ENCODE data around the gene CCDC18. TPM values are rescaled to one million over a fixed set of nuclear protein-coding genes. Genes with fewer than 3 reads are reported as not detected.

The CCDC18 gene
- total RNA-seq, 1 experiment from 2014 or later: 18.1 TPM

DNA sequence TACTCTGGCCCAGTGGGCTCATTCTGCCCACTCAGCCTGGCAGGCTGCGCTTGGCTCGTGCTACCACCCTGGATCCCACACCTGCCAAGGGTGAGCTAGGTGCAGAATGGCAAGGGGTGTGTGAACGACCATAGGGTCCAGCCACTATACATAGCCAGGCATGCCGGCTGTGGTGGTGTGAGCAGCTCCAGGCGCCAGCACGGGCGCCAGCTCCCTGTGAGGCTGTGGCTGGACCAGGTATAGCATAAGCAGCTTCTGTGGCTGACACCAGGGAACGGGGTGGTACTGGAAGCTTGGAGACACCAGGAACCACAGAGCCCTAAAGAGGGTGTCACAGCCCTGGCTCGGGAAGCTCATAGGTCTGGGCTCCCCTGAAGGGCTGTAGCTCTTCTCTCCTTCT lies 18.6 kb downstream of the CCDC18 start:
- H3K36me3 ChIP-seq (ENCODE audit: control insufficient read depth in 1 of 2, insufficient read depth in 2 of 2, low read length in 2 of 2): peaks cover 17 to 18% of the 10 kb centered on the region in 2 experiments; a peak in 1 of 4 replicates
- no peak overlapping the region for H3K4me3 ChIP-seq (replicated peaks in 1 of 2; ENCODE audit: low read depth in 1 of 2, low read length in 2 of 2)
- no peaks in the 10 kb centered on the region for H3K9me2 ChIP-seq (ENCODE audit: insufficient read depth)
- no peak overlapping the region for H2AFZ ChIP-seq (ENCODE audit: low read depth, low read length, poor library complexity, severe bottlenecking)
- RAD21 ChIA-PET (ENCODE audit: low non-redundant PET in 1 of 2, low total read pairs in 2 of 2, uncharacterized antibody in 2 of 2, unreplicated experiment in 2 of 2): no interaction called here
- no TSS peak for BruUV-seq (replicated peaks)
- no peak for ATAC-seq
- no peak for TF ChIP-seq CEBPB (IDR thresholded peaks at IDR 0.05; ENCODE audit: low read depth)
- TF ChIP-seq MAX (IDR thresholded peaks at IDR 0.05): no peak
- TF ChIP-seq EZH2phosphoT487 (IDR thresholded peaks at IDR 0.05; ENCODE audit: borderline replicate concordance): no peak
- no peak for TF ChIP-seq SIN3A (IDR thresholded peaks at IDR 0.05; ENCODE audit: low read depth)
- TF ChIP-seq TCF7L2 (IDR thresholded peaks at IDR 0.05; ENCODE audit: borderline replicate concordance, extremely low read depth, insufficient read depth, insufficient read length): no peak
- no peak for TF ChIP-seq ZBTB33 (IDR thresholded peaks at IDR 0.05; ENCODE audit: extremely low read depth, insufficient replicate concordance, low read length)
- no peak for TF ChIP-seq FOSL1 (IDR thresholded peaks at IDR 0.05; ENCODE audit: low read depth)
- TF ChIP-seq YY1 (IDR thresholded peaks at IDR 0.05; ENCODE audit: extremely low read depth, insufficient replicate concordance, low read depth, low read length): no peak
- no peak for TF ChIP-seq ZNF274 (IDR thresholded peaks at IDR 0.05; ENCODE audit: low read depth, low read length)
- no peak for TF ChIP-seq SP1 (IDR thresholded peaks at IDR 0.05; ENCODE audit: low read depth)
- TF ChIP-seq ATF3 (IDR thresholded peaks at IDR 0.05): no peak
- no peak for TF ChIP-seq POLR2AphosphoS5 (IDR thresholded peaks at IDR 0.05; ENCODE audit: low read depth, low read length)
- TF ChIP-seq SRF (IDR thresholded peaks at IDR 0.05; ENCODE audit: low read depth): no peak
- no peak for TF ChIP-seq EZH2 (IDR thresholded peaks at IDR 0.05)
- TF ChIP-seq ZFX (IDR thresholded peaks at IDR 0.05): no peak
- TF ChIP-seq JUND (IDR thresholded peaks at IDR 0.05): no peak
- TF ChIP-seq ELF1 (IDR thresholded peaks at IDR 0.05; ENCODE audit: borderline replicate concordance, low read depth): no peak
- TF ChIP-seq, protein P1, sequence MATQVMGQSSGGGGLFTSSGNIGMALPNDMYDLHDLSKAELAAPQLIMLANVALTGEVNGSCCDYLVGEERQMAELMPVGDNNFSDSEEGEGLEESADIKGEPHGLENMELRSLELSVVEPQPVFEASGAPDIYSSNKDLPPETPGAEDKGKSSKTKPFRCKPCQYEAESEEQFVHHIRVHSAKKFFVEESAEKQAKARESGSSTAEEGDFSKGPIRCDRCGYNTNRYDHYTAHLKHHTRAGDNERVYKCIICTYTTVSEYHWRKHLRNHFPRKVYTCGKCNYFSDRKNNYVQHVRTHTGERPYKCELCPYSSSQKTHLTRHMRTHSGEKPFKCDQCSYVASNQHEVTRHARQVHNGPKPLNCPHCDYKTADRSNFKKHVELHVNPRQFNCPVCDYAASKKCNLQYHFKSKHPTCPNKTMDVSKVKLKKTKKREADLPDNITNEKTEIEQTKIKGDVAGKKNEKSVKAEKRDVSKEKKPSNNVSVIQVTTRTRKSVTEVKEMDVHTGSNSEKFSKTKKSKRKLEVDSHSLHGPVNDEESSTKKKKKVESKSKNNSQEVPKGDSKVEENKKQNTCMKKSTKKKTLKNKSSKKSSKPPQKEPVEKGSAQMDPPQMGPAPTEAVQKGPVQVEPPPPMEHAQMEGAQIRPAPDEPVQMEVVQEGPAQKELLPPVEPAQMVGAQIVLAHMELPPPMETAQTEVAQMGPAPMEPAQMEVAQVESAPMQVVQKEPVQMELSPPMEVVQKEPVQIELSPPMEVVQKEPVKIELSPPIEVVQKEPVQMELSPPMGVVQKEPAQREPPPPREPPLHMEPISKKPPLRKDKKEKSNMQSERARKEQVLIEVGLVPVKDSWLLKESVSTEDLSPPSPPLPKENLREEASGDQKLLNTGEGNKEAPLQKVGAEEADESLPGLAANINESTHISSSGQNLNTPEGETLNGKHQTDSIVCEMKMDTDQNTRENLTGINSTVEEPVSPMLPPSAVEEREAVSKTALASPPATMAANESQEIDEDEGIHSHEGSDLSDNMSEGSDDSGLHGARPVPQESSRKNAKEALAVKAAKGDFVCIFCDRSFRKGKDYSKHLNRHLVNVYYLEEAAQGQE (IDR thresholded peaks at IDR 0.05; ENCODE audit: low read depth): no peak
- POLR2A ChIA-PET: no interaction called here
- no peaks in the 10 kb centered on the region for H3K4me1 ChIP-seq (ENCODE audit: control insufficient read depth in 1 of 2, insufficient read depth in 2 of 2, low read length in 2 of 2)
- CTCF ChIA-PET: no interaction called here
- H3K9me3 ChIP-seq (ENCODE audit: control insufficient read depth in 1 of 2, insufficient read depth in 1 of 2, low read depth in 1 of 2, low read length in 2 of 2): no peaks in the 10 kb centered on the region
- no peak overlapping the region for H3K9ac ChIP-seq (ENCODE audit: low read length)
- H4K20me1 ChIP-seq (ENCODE audit: insufficient read depth): no peaks in the 10 kb centered on the region
- no peak overlapping the region for H3K27ac ChIP-seq (ENCODE audit: low read depth, low read length)
- intact Hi-C loops (cut with micrococcal nuclease): no loop called here
- no peak for DNase-seq (ENCODE audit: low read depth, low spot score)
- no peaks in the 10 kb centered on the region for H3K79me2 ChIP-seq (ENCODE audit: insufficient read depth, low read length)
- H3K4me2 ChIP-seq (ENCODE audit: low read length): no peak overlapping the region
- no peaks in the 10 kb centered on the region for H3K27me3 ChIP-seq (ENCODE audit: insufficient read depth, low read length)

Data from HCT116 (cell line).